ENCODE data around the gene FCHO1.
A peak's percentile ranks its signal among the peaks of the same experiment; 100 is the strongest.
"Not testable (repeated sequence)": the region's sequence is repeated elsewhere in the genome, so short reads cannot be mapped to it uniquely, and the experiment has no call there.

FCHO1 gene

GRCh38 chr19:17796013-17796837, 44.9 kb downstream of the FCHO1 start:
- peak overlapping the region; percentile 72 for H3K9ac ChIP-seq (ENCODE audit: low read length)
- H3K27me3 ChIP-seq (ENCODE audit: control insufficient read depth, insufficient read depth, low read length), result peaks cover 12% of the 10 kb centered on the region
- H3K4me3 ChIP-seq (ENCODE audit: low read length), result peak overlapping the region; percentile 61

GRCh38 chr19:17796838-17797423, 45.7 kb downstream of the FCHO1 start:
- Histone ChIP-seq H3K36me3 (ENCODE audit: control insufficient read depth, insufficient read depth, low read length) (no peaks in the 10 kb centered on the region), H3K4me1 (ENCODE audit: control insufficient read depth, insufficient read depth, low read length) (no peaks in the 10 kb centered on the region), H3K9ac (ENCODE audit: low read length) (no peak overlapping the region), H3K27me3 (ENCODE audit: control insufficient read depth, insufficient read depth, low read length) (peaks cover 12% of the 10 kb centered on the region), H3K4me3 (ENCODE audit: low read length) (no peak overlapping the region), H3K27ac (ENCODE audit: low read depth, low read length) (no peak overlapping the region)

More at GRCh38 chr19:17796013-17796837, 44.9 kb downstream of the FCHO1 start:
- no peak overlapping the region for H3K27ac ChIP-seq (ENCODE audit: low read depth, low read length)
- H3K4me1 ChIP-seq (ENCODE audit: control insufficient read depth, insufficient read depth, low read length), result no peaks in the 10 kb centered on the region
- no peaks in the 10 kb centered on the region for H3K36me3 ChIP-seq (ENCODE audit: control insufficient read depth, insufficient read depth, low read length)

- Histone ChIP-seq H3K4me1 (ENCODE audit: control insufficient read depth, insufficient read depth, low read length) (no peaks in the 10 kb centered on the region), H3K36me3 (ENCODE audit: control insufficient read depth, insufficient read depth, low read length) (no peaks in the 10 kb centered on the region), H3K9ac (ENCODE audit: low read length) (no peak overlapping the region), H3K27me3 (ENCODE audit: control insufficient read depth, insufficient read depth, low read length) (peaks cover 12% of the 10 kb centered on the region), H3K4me3 (ENCODE audit: low read length) (peak overlapping the region; percentile 2), H3K27ac (ENCODE audit: low read depth, low read length) (no peak overlapping the region)
These were observed 46.3 kb downstream of the FCHO1 start for GRCh38 chr19:17797424-17798201.

GRCh38 chr19:17798599-17798998, 47.3 kb downstream of the FCHO1 start:
- H3K9ac ChIP-seq (ENCODE audit: low read length); H3K4me1 ChIP-seq (ENCODE audit: control insufficient read depth, insufficient read depth, low read length); H3K36me3 ChIP-seq (ENCODE audit: control insufficient read depth, insufficient read depth, low read length); H3K27ac ChIP-seq (ENCODE audit: low read depth, low read length); H3K4me3 ChIP-seq (ENCODE audit: low read length): not testable (repeated sequence)
- H3K27me3 ChIP-seq (ENCODE audit: control insufficient read depth, insufficient read depth, low read length), result peaks cover 12% of the 10 kb centered on the region

- H3K4me3 ChIP-seq (ENCODE audit: low read length), result no peak overlapping the region
- no peaks in the 10 kb centered on the region for H3K27me3 ChIP-seq (ENCODE audit: control insufficient read depth, insufficient read depth, low read length)
- no peak overlapping the region for H3K9ac ChIP-seq (ENCODE audit: low read length)
- no peaks in the 10 kb centered on the region for H3K36me3 ChIP-seq (ENCODE audit: control insufficient read depth, insufficient read depth, low read length)
- no peaks in the 10 kb centered on the region for H3K4me1 ChIP-seq (ENCODE audit: control insufficient read depth, insufficient read depth, low read length)
- no peak overlapping the region for H3K27ac ChIP-seq (ENCODE audit: low read depth, low read length)
These were observed 51.0 kb downstream of the FCHO1 start for GRCh38 chr19:17802137-17802858.

- H3K4me1 ChIP-seq (ENCODE audit: control insufficient read depth, insufficient read depth, low read length), result no peaks in the 10 kb centered on the region
- no peak overlapping the region for H3K9ac ChIP-seq (ENCODE audit: low read length)
- no peak overlapping the region for H3K27ac ChIP-seq (ENCODE audit: low read depth, low read length)
- H3K4me3 ChIP-seq (ENCODE audit: low read length), result no peak overlapping the region
- no peaks in the 10 kb centered on the region for H3K27me3 ChIP-seq (ENCODE audit: control insufficient read depth, insufficient read depth, low read length)
- H3K36me3 ChIP-seq (ENCODE audit: control insufficient read depth, insufficient read depth, low read length), result no peaks in the 10 kb centered on the region
These were observed 52.1 kb downstream of the FCHO1 start for GRCh38 chr19:17803264-17803896.

GRCh38 chr19:17805427-17805826, 54.1 kb downstream of the FCHO1 start:
- Histone ChIP-seq H3K27me3 (ENCODE audit: control insufficient read depth, insufficient read depth, low read length) (no peaks in the 10 kb centered on the region), H3K9ac (ENCODE audit: low read length) (no peak overlapping the region), H3K4me3 (ENCODE audit: low read length) (no peak overlapping the region), H3K36me3 (ENCODE audit: control insufficient read depth, insufficient read depth, low read length) (no peaks in the 10 kb centered on the region), H3K4me1 (ENCODE audit: control insufficient read depth, insufficient read depth, low read length) (no peaks in the 10 kb centered on the region), H3K27ac (ENCODE audit: low read depth, low read length) (no peak overlapping the region)

- H3K4me1 ChIP-seq (ENCODE audit: control insufficient read depth, insufficient read depth, low read length), result no peaks in the 10 kb centered on the region
- H3K9ac ChIP-seq (ENCODE audit: low read length), result no peak overlapping the region
- H3K27me3 ChIP-seq (ENCODE audit: control insufficient read depth, insufficient read depth, low read length), result no peaks in the 10 kb centered on the region
- H3K27ac ChIP-seq (ENCODE audit: low read depth, low read length), result no peak overlapping the region
- H3K36me3 ChIP-seq (ENCODE audit: control insufficient read depth, insufficient read depth, low read length), result no peaks in the 10 kb centered on the region
- no peak overlapping the region for H3K4me3 ChIP-seq (ENCODE audit: low read length)
These were observed 55.7 kb downstream of the FCHO1 start for GRCh38 chr19:17806945-17807344.

- H3K27ac ChIP-seq (ENCODE audit: low read depth, low read length), result no peak overlapping the region
- H3K4me3 ChIP-seq (ENCODE audit: low read length), result no peak overlapping the region
These were observed 56.5 kb downstream of the FCHO1 start for GRCh38 chr19:17807731-17808316.

GRCh38 chr19:17811103-17811502, 59.8 kb downstream of the FCHO1 start:
- H3K27me3 ChIP-seq (ENCODE audit: control insufficient read depth, insufficient read depth, low read length), result peaks cover 3% of the 10 kb centered on the region
- no peaks in the 10 kb centered on the region for H3K4me1 ChIP-seq (ENCODE audit: control insufficient read depth, insufficient read depth, low read length)
- H3K36me3 ChIP-seq (ENCODE audit: control insufficient read depth, insufficient read depth, low read length), result peaks cover 3% of the 10 kb centered on the region
- H3K27ac ChIP-seq (ENCODE audit: low read depth, low read length), result no peak overlapping the region
- no peak overlapping the region for H3K4me3 ChIP-seq (ENCODE audit: low read length)
- no peak overlapping the region for H3K9ac ChIP-seq (ENCODE audit: low read length)

More at GRCh38 chr19:17807731-17808316, 56.5 kb downstream of the FCHO1 start:
- Histone ChIP-seq H3K36me3 (ENCODE audit: control insufficient read depth, insufficient read depth, low read length) (peaks cover 3% of the 10 kb centered on the region), H3K4me1 (ENCODE audit: control insufficient read depth, insufficient read depth, low read length) (no peaks in the 10 kb centered on the region), H3K9ac (ENCODE audit: low read length) (no peak overlapping the region), H3K27me3 (ENCODE audit: control insufficient read depth, insufficient read depth, low read length) (no peaks in the 10 kb centered on the region)

- H3K27ac ChIP-seq (ENCODE audit: low read depth, low read length), result no peak overlapping the region
- H3K4me3 ChIP-seq (ENCODE audit: low read length), result no peak overlapping the region
- no peak overlapping the region for H3K9ac ChIP-seq (ENCODE audit: low read length)
- peaks cover 3% of the 10 kb centered on the region for H3K27me3 ChIP-seq (ENCODE audit: control insufficient read depth, insufficient read depth, low read length)
- H3K36me3 ChIP-seq (ENCODE audit: control insufficient read depth, insufficient read depth, low read length), result peaks cover 3% of the 10 kb centered on the region
- no peaks in the 10 kb centered on the region for H3K4me1 ChIP-seq (ENCODE audit: control insufficient read depth, insufficient read depth, low read length)
These were observed 60.4 kb downstream of the FCHO1 start for GRCh38 chr19:17811681-17812080.
